SK-N-SH (cell line): ENCODE measurements around the gene TTC28. TPM values are rescaled to one million over a fixed set of nuclear protein-coding genes. Genes with fewer than 3 reads are reported as not detected.

Experiments used
- CTCF ChIA-PET: fragments of 300-600, 350-600 bp; formaldehyde crosslinking; extraction: SDS; loops from one replicate; lab custom pipeline; 2021; lab: Yijun Ruan, JAX
- POLR2A ChIA-PET: fragments of 350-600 bp; sonication (Branson Sonifier 250); formaldehyde crosslinking; extraction: SDS; loops from one replicate; lab custom pipeline; 2020; ENCODE audit warnings: antibody characterized with exemption, inconsistent platforms; lab: Yijun Ruan, JAX
- DNase-seq: peaks from one replicate; pipeline ENCODE4 v3.0.0; 2012
- H2AFZ ChIP-seq: fragments of 200-600 bp; sonication (generic); 2 replicates; pipeline ENCODE4 v1.8.1; 2016; ENCODE audit warnings: antibody characterized with exemption, mild to moderate bottlenecking, low read depth
- H3F3A ChIP-seq: fragments of 200-600 bp; sonication (generic); replicated peaks from 2 replicates; pipeline ENCODE3; 2016; ENCODE audit warnings: antibody characterized with exemption, mild to moderate bottlenecking; ENCODE audit not compliant: insufficient read depth
- H3K27ac ChIP-seq, 2 experiments: fragments of 200-500 bp in 1 of 2; fragments of 200-600 bp in 1 of 2; sonication (Bioruptor generic) in 1 of 2; sonication (generic), shearing (Covaris generic) in 1 of 2; 2 replicates each; pipeline versions ENCODE4 v1.5.1 to v1.6.1; 2014 to 2016; ENCODE audit warnings: low read depth in 2 of 2, inconsistent platforms in 1 of 2, low read length in 1 of 2, mild to moderate bottlenecking in 1 of 2, mixed read lengths in 1 of 2
- H3K27me3 ChIP-seq: fragments of 200-600 bp; sonication (generic), shearing (Covaris generic); 2 replicates; pipeline ENCODE4 v1.6.1; 2016; ENCODE audit warnings: mixed run types; ENCODE audit not compliant: insufficient read depth
- H3K36me3 ChIP-seq, 2 experiments: fragments of 200-500 bp in 1 of 2; fragments of 200-600 bp in 1 of 2; sonication (Bioruptor generic) in 1 of 2; sonication (generic) in 1 of 2; replicated peaks in 1 of 2; 2 replicates each; pipeline versions ENCODE3 to v1.5.1; 2014 to 2016; ENCODE audit warnings: low read length in 1 of 2, mild to moderate bottlenecking in 1 of 2; ENCODE audit not compliant: insufficient read depth in 2 of 2, control insufficient read depth in 1 of 2
- H3K4me1 ChIP-seq, 2 experiments: fragments of 200-500 bp in 1 of 2; fragments of 200-600 bp in 1 of 2; sonication (Bioruptor generic) in 1 of 2; sonication (generic), shearing (Covaris generic) in 1 of 2; 2 replicates each; pipeline versions ENCODE4 v1.5.1 to v1.6.1; 2014 to 2016; ENCODE audit warnings: low read depth in 1 of 2, low read length in 1 of 2, mixed run types in 1 of 2; ENCODE audit not compliant: insufficient read depth in 2 of 2, control insufficient read depth in 1 of 2
- H3K4me2 ChIP-seq: fragments of 200-600 bp; sonication (generic), shearing (Covaris generic); 2 replicates; pipeline ENCODE4 v1.6.1; 2017; ENCODE audit warnings: mixed run types
- H3K4me3 ChIP-seq, 2 experiments: fragments of 200-500 bp in 1 of 2; fragments of 200-600 bp in 1 of 2; sonication (Bioruptor generic) in 1 of 2; sonication (generic), shearing (Covaris generic) in 1 of 2; 2 replicates each; pipeline versions ENCODE4 v1.5.1 to v1.8.1; 2014 to 2016; ENCODE audit warnings: low read depth in 2 of 2, inconsistent platforms in 1 of 2, low read length in 1 of 2, mild to moderate bottlenecking in 1 of 2, mixed read lengths in 1 of 2, moderate library complexity in 1 of 2
- H3K79me2 ChIP-seq: fragments of 200-600 bp; sonication (generic); 2 replicates; pipeline ENCODE4 v1.8.1; 2017; ENCODE audit warnings: mild to moderate bottlenecking; ENCODE audit not compliant: insufficient read depth
- H3K9ac ChIP-seq: fragments of 200-600 bp; sonication (generic); 2 replicates; pipeline ENCODE4 v1.6.1; 2017; ENCODE audit warnings: mixed run types
- H3K9me2 ChIP-seq: fragments of 200-600 bp; sonication (generic); 2 replicates; pipeline ENCODE4 v1.6.1; 2017; ENCODE audit warnings: mixed run types
- H3K9me3 ChIP-seq: fragments of 200-600 bp; sonication (generic); 2 replicates; pipeline ENCODE4 v1.6.1; 2017; ENCODE audit warnings: mixed run types, mild to moderate bottlenecking, moderate library complexity
- H4K20me1 ChIP-seq: fragments of 200-600 bp; sonication (generic); 2 replicates; pipeline ENCODE4 v1.6.1; 2017; ENCODE audit warnings: mild to moderate bottlenecking, mixed run types; ENCODE audit not compliant: insufficient read depth
- FOXJ3 ChIP-seq: sonication (generic); formaldehyde crosslinking; IDR thresholded peaks from 2 replicates; pipeline ENCODE4 v1.5.1; 2020; ENCODE audit warnings: mild to moderate bottlenecking, missing genetic modification reagents
- FOXM1 ChIP-seq: IDR thresholded peaks from 2 replicates; pipeline ENCODE4 v1.4.0; 2012; ENCODE audit warnings: low read depth, mild to moderate bottlenecking
- POLR2AphosphoS5 ChIP-seq: IDR thresholded peaks from 2 replicates; pipeline ENCODE4 v1.6.1; 2012; ENCODE audit warnings: low read depth, low read length
- RAD21 ChIP-seq: IDR thresholded peaks from 2 replicates; pipeline ENCODE4 v1.6.1; 2012; ENCODE audit warnings: mild to moderate bottlenecking, low read length
- RXRA ChIP-seq: IDR thresholded peaks from 2 replicates; pipeline ENCODE4 v1.4.0; 2012; ENCODE audit warnings: low read depth, mild to moderate bottlenecking, borderline replicate concordance
- SIN3A ChIP-seq: IDR thresholded peaks from 2 replicates; pipeline ENCODE4 v1.6.1; 2012; ENCODE audit warnings: low read depth, mild to moderate bottlenecking, low read length, moderate library complexity, borderline replicate concordance
- TAF1 ChIP-seq: IDR thresholded peaks from 2 replicates; pipeline ENCODE4 v1.6.1; 2012; ENCODE audit warnings: low read depth, mild to moderate bottlenecking, low read length, moderate library complexity, borderline replicate concordance
- TEAD4 ChIP-seq: IDR thresholded peaks from 2 replicates; pipeline ENCODE4 v1.4.0; 2012; ENCODE audit warnings: mild to moderate bottlenecking, borderline replicate concordance; ENCODE audit not compliant: insufficient read depth
- WGBS: methylation state at CpG from one replicate; pipeline ENCODE4 v1.1.6; 2017; ENCODE audit warnings: low lambda C conversion rate; 5-methylcytosine and 5-hydroxymethylcytosine counted together
- polyA plus RNA-seq, 3 experiments: library from polyadenylated mRNA; depleted of rRNA; stranded (reverse); fragments of >200 nt; gene quantifications; 2 replicates each; pipeline ENCODE4 v1.2.3, GENCODE V29; 2012
- TF ChIP-seq, protein P1 (sequence below): IDR thresholded peaks from 2 replicates; pipeline ENCODE4 v1.4.0; 2012; ENCODE audit warnings: low read depth, borderline replicate concordance
- TF ChIP-seq, protein P2 (sequence below): IDR thresholded peaks from 2 replicates; pipeline ENCODE4 v1.4.0; 2012; ENCODE audit warnings: low read depth, borderline replicate concordance
- TF ChIP-seq, protein P3 (sequence below): IDR thresholded peaks from 2 replicates; pipeline ENCODE4 v1.6.1; 2012; ENCODE audit warnings: mild to moderate bottlenecking, low read depth, low read length, moderate library complexity
- TF ChIP-seq, protein P4 (sequence below): fragments of 150-350 bp; IDR thresholded peaks from 2 replicates; pipeline ENCODE4 v1.6.1; 2016; ENCODE audit warnings: mild to moderate bottlenecking, low read depth, low read length
- TF ChIP-seq, protein P5 (sequence below): fragments of 150-350 bp; IDR thresholded peaks from 2 replicates; pipeline ENCODE4 v1.6.1; 2017; ENCODE audit warnings: antibody characterized with exemption, low read length, low read depth, borderline replicate concordance

TTC28 gene
- polyA plus RNA-seq, 1 of the 3 experiments (the other 2 are of a cell fraction): 5.9 TPM

DNA sequence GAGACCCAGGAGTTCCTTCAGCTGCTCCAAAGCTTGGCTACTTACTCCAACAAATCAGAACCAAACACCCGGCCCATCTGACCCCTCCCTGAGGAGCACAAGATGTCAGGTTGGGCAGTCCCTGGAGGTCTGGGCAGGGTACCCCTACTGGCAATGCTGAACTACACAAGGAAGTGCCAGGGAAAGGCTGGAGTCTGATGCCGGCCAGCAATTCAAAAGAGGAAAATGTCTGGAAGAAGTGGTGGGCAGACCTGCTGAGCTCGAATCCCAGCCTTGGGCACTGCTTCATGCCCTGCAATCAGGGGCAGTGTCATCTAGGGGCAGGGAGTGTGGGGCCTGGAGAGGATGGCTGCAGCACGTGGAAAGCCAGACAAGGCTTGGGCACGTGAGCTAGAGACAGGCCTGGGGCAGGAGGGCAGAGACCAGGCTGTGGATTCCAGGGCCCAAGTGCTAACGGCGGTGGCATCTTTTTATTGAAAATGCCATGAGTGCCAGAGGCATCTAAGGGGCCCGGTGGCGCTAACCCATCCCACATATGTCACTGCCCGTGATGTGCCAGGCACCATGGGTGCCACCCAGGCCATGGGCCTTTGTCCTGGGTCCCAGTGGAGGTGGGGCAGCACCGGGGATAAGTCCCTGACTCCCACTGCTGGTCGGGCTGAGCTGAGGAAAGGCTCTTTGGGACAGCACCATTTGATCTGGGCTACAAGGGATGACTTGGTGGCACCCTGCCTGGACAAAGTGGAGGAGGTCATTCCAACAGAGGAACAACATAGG is 662.7 kb downstream of the TTC28 start:
- no peak for DNase-seq
- peaks cover 8 to 94% of the 10 kb centered on the region in 2 experiments; a peak in 3 of 4 replicates for H3K4me1 ChIP-seq
- H3F3A ChIP-seq: peaks cover 4% of the 10 kb centered on the region
- H2AFZ ChIP-seq: no peak overlapping the region
- peak overlapping the region; percentile 48 to 100; a peak in 3 of 4 replicates for H3K27ac ChIP-seq
- no peaks in the 10 kb centered on the region for H3K9me3 ChIP-seq
- no peaks in the 10 kb centered on the region for H3K27me3 ChIP-seq
- 86% methylated on average over 7 of the region's 12 CpGs for WGBS
- no peak for TF ChIP-seq RXRA
- TF ChIP-seq, protein P1, sequence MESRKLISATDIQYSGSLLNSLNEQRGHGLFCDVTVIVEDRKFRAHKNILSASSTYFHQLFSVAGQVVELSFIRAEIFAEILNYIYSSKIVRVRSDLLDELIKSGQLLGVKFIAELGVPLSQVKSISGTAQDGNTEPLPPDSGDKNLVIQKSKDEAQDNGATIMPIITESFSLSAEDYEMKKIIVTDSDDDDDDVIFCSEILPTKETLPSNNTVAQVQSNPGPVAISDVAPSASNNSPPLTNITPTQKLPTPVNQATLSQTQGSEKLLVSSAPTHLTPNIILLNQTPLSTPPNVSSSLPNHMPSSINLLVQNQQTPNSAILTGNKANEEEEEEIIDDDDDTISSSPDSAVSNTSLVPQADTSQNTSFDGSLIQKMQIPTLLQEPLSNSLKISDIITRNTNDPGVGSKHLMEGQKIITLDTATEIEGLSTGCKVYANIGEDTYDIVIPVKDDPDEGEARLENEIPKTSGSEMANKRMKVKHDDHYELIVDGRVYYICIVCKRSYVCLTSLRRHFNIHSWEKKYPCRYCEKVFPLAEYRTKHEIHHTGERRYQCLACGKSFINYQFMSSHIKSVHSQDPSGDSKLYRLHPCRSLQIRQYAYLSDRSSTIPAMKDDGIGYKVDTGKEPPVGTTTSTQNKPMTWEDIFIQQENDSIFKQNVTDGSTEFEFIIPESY: no peak
- TF ChIP-seq, protein P2, sequence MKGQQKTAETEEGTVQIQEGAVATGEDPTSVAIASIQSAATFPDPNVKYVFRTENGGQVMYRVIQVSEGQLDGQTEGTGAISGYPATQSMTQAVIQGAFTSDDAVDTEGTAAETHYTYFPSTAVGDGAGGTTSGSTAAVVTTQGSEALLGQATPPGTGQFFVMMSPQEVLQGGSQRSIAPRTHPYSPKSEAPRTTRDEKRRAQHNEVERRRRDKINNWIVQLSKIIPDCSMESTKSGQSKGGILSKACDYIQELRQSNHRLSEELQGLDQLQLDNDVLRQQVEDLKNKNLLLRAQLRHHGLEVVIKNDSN: no peak
- H3K9me2 ChIP-seq: no peaks in the 10 kb centered on the region
- H4K20me1 ChIP-seq: no peaks in the 10 kb centered on the region; the same call in 1 of the 2 replicates
- ChIA-PET CTCF (interaction anchor here (0.6 to 32.5 kb wide), 9 partner anchors 13 to 1338 kb away, joined by 3 to 630 read pairs (median 21); no protein-coding TSS in a partner anchor), POLR2A (no interaction called here)
- H3K36me3 ChIP-seq: no peaks in the 10 kb centered on the region
- H3K9ac ChIP-seq: no peak overlapping the region
- no peak overlapping the region for H3K4me2 ChIP-seq
- H3K4me3 ChIP-seq: no peak overlapping the region
- H3K79me2 ChIP-seq: no peaks in the 10 kb centered on the region

DNA sequence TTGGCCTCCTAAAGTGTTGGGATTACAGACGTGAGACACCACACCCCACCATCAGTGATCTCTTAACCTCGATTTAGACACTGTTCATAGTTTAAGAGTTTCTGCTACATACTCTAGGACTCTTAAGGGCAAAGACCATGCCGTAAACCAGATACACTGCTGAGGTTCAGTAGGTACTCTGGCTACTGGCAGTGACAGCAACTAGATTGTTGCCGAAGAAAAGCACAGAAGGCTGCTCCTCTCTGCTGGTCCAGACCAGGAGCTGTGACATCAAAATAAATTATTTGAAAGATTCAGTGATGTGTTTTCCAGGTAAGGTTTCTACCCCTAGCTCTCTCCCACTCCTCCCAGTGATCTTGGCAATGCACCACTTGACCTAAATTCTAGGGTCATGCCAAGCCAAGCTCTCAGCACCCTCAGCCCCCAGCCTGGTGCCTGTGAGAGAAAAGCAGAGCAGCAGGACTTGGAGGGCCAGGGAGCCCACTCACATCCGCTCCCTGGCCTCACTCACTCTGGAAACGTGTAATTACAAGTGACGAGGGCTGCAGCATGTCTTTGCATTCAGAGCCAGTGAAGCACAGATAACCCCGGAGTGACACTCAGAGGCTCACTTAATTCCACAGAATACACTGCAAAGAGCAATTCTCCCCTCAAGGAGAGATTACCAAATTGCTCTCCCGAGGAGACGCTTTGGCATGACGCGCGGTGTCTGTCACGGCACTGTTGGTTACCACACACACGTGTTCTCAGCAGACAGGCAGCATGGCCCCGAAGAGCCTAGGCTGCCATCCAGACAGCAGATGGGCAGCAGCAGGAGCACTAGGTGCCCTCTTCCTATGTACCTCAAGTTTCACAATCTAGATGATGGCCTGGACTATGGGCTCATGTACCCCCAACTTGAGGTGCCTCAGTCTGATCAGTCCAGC is 663.7 kb downstream of the TTC28 start:
- peaks cover 4% of the 10 kb centered on the region for H3F3A ChIP-seq
- POLR2A ChIA-PET: no interaction called here
- no peak overlapping the region for H3K4me3 ChIP-seq
- CTCF ChIA-PET: interaction anchor here (0.6 to 32.5 kb wide), 8 partner anchors 14 to 912 kb away, joined by 3 to 630 read pairs (median 4); no protein-coding TSS in a partner anchor
- H3K4me1 ChIP-seq: peaks cover 8 to 84% of the 10 kb centered on the region in 2 experiments; a peak in 3 of 4 replicates
- H3K4me2 ChIP-seq: no peak overlapping the region
- H3K9me2 ChIP-seq: no peaks in the 10 kb centered on the region
- 59% methylated on average over 7 of the region's 16 CpGs for WGBS
- no peak overlapping the region for H3K9ac ChIP-seq
- no peaks in the 10 kb centered on the region for H3K79me2 ChIP-seq
- peak overlapping the region; percentile 48 to 100; a peak in 3 of 4 replicates for H3K27ac ChIP-seq
- no peaks in the 10 kb centered on the region; the same call in 1 of the 2 replicates for H4K20me1 ChIP-seq
- H3K9me3 ChIP-seq: no peaks in the 10 kb centered on the region
- no peak overlapping the region for H2AFZ ChIP-seq
- no peaks in the 10 kb centered on the region for H3K36me3 ChIP-seq
- no peaks in the 10 kb centered on the region for H3K27me3 ChIP-seq
- DNase-seq: peak; percentile 92
- TF ChIP-seq RAD21: peak; percentile 15; the same call in 1 of the 2 replicates
- peak; percentile 69; the same call in 1 of the 2 replicates for TF ChIP-seq SIN3A
- TF ChIP-seq FOXJ3 (CRISPR knock-in tag): peak; percentile 95
- TF ChIP-seq, protein P3, sequence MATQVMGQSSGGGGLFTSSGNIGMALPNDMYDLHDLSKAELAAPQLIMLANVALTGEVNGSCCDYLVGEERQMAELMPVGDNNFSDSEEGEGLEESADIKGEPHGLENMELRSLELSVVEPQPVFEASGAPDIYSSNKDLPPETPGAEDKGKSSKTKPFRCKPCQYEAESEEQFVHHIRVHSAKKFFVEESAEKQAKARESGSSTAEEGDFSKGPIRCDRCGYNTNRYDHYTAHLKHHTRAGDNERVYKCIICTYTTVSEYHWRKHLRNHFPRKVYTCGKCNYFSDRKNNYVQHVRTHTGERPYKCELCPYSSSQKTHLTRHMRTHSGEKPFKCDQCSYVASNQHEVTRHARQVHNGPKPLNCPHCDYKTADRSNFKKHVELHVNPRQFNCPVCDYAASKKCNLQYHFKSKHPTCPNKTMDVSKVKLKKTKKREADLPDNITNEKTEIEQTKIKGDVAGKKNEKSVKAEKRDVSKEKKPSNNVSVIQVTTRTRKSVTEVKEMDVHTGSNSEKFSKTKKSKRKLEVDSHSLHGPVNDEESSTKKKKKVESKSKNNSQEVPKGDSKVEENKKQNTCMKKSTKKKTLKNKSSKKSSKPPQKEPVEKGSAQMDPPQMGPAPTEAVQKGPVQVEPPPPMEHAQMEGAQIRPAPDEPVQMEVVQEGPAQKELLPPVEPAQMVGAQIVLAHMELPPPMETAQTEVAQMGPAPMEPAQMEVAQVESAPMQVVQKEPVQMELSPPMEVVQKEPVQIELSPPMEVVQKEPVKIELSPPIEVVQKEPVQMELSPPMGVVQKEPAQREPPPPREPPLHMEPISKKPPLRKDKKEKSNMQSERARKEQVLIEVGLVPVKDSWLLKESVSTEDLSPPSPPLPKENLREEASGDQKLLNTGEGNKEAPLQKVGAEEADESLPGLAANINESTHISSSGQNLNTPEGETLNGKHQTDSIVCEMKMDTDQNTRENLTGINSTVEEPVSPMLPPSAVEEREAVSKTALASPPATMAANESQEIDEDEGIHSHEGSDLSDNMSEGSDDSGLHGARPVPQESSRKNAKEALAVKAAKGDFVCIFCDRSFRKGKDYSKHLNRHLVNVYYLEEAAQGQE: peak; percentile 26; the same call in 1 of the 2 replicates
- peak; percentile 45; the same call in 1 of the 2 replicates for TF ChIP-seq TEAD4
- peak; percentile 70 for TF ChIP-seq POLR2AphosphoS5
- TF ChIP-seq, protein P4, sequence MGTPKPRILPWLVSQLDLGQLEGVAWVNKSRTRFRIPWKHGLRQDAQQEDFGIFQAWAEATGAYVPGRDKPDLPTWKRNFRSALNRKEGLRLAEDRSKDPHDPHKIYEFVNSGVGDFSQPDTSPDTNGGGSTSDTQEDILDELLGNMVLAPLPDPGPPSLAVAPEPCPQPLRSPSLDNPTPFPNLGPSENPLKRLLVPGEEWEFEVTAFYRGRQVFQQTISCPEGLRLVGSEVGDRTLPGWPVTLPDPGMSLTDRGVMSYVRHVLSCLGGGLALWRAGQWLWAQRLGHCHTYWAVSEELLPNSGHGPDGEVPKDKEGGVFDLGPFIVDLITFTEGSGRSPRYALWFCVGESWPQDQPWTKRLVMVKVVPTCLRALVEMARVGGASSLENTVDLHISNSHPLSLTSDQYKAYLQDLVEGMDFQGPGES: no peak
- no peak for TF ChIP-seq TAF1
- TF ChIP-seq, protein P5, sequence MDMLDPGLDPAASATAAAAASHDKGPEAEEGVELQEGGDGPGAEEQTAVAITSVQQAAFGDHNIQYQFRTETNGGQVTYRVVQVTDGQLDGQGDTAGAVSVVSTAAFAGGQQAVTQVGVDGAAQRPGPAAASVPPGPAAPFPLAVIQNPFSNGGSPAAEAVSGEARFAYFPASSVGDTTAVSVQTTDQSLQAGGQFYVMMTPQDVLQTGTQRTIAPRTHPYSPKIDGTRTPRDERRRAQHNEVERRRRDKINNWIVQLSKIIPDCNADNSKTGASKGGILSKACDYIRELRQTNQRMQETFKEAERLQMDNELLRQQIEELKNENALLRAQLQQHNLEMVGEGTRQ: 0 out of 2 replicates have a peak, but pooled peaks have one; percentile 11
- no peak for TF ChIP-seq FOXM1
